ENCODE measurements around the gene CANT1.

DNA sequence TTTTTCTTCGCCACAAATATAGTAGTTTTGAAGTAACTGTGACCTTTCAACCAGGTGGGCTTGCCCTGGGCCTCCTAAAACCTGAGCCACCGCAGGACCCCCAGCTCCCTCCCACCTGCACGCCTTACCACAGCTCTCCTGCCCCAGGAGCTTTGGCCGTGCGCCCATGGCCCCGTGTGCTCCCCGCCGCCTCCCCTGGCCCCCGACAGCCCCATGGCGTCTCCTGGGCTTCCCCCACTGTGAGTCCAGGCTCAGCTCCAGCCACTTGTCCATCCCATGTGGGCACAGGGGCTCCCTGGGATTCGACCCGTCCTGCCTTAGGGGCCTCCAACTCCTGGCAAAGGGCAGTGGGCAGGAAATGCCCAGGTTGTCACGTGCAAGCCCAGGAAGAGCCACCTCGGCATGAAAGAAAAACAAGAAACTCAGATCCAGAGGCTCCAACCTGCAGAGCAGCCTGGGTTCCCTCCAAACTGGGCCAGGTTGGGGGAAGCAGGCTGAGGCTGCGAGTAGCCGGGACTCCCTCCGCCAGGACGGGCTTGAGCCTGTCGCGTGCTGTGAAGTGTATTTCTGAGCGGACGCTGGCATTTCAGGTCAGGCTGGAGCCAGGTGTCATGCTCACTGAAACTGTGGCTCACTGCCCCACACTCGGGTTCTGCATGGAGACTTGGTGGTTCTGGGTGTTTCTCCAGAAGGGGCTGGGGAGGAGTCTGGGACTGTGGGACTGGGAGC lies 35.6 kb downstream of the CANT1 start:
- TF ChIP-seq, protein P1, sequence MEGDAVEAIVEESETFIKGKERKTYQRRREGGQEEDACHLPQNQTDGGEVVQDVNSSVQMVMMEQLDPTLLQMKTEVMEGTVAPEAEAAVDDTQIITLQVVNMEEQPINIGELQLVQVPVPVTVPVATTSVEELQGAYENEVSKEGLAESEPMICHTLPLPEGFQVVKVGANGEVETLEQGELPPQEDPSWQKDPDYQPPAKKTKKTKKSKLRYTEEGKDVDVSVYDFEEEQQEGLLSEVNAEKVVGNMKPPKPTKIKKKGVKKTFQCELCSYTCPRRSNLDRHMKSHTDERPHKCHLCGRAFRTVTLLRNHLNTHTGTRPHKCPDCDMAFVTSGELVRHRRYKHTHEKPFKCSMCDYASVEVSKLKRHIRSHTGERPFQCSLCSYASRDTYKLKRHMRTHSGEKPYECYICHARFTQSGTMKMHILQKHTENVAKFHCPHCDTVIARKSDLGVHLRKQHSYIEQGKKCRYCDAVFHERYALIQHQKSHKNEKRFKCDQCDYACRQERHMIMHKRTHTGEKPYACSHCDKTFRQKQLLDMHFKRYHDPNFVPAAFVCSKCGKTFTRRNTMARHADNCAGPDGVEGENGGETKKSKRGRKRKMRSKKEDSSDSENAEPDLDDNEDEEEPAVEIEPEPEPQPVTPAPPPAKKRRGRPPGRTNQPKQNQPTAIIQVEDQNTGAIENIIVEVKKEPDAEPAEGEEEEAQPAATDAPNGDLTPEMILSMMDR (IDR thresholded peaks at IDR 0.05) = no peak
- TF ChIP-seq POLR2A (IDR thresholded peaks at IDR 0.05) = no peak
